Liver (tissue), 3 donors: ENCODE measurements around the gene RNASE8.

ENCODE experiments used
- CTCF ChIP-seq: fragments of 150-350 bp; IDR thresholded peaks from 2 replicates; pipeline ENCODE4 v1.5.1; 2017; ENCODE audit warnings: improper control_type of control experiment, low read depth, low read length; ENCODE audit not compliant: missing input control
- EGR1 ChIP-seq, 2 donors: IDR thresholded peaks; 2 replicates each; pipeline ENCODE4 v1.6.1; 2016 to 2018; ENCODE audit warnings: antibody characterized with exemption in 2 of 2, low read depth in 2 of 2
- GABPA ChIP-seq, 2 donors: IDR thresholded peaks in 1 of 2; conservative IDR thresholded peaks in 1 of 2; 2 replicates each; pipeline ENCODE4 v1.6.1; 2016; ENCODE audit warnings: antibody characterized with exemption in 2 of 2, mild to moderate bottlenecking in 1 of 2, moderate library complexity in 1 of 2
- JUND ChIP-seq, 2 donors: IDR thresholded peaks; 2 replicates each; pipeline ENCODE4 v1.6.1; 2016; ENCODE audit warnings: antibody characterized with exemption in 2 of 2
- MAX ChIP-seq: IDR thresholded peaks from 2 replicates; pipeline ENCODE4 v1.6.1; 2016; ENCODE audit warnings: antibody characterized with exemption
- NR2F2 ChIP-seq: IDR thresholded peaks from 2 replicates; pipeline ENCODE4 v1.6.1; 2016; ENCODE audit warnings: antibody characterized with exemption
- RAD21 ChIP-seq, 2 donors: IDR thresholded peaks; 2 replicates each; pipeline ENCODE4 v1.6.1; 2016; ENCODE audit warnings: antibody characterized with exemption in 2 of 2, mild to moderate bottlenecking in 2 of 2
- RXRA ChIP-seq, 2 donors: IDR thresholded peaks; 2 replicates each; pipeline ENCODE4 v1.6.1; 2017 to 2018; ENCODE audit warnings: antibody characterized with exemption in 2 of 2, mild to moderate bottlenecking in 1 of 2
- SP1 ChIP-seq: IDR thresholded peaks from 2 replicates; pipeline ENCODE4 v1.6.1; 2018; ENCODE audit warnings: antibody characterized with exemption, mild to moderate bottlenecking
- TAF1 ChIP-seq: conservative IDR thresholded peaks from 2 replicates; pipeline ENCODE4 v1.6.1; 2016; ENCODE audit warnings: antibody characterized with exemption, mild to moderate bottlenecking
- YY1 ChIP-seq: IDR thresholded peaks from 2 replicates; pipeline ENCODE4 v1.6.1; 2016; ENCODE audit warnings: antibody characterized with exemption, mild to moderate bottlenecking
- ZBTB33 ChIP-seq: IDR thresholded peaks from 2 replicates; pipeline ENCODE4 v1.6.1; 2016; ENCODE audit warnings: antibody characterized with exemption
- TF ChIP-seq, protein P1 (sequence below): IDR thresholded peaks from 2 replicates; pipeline ENCODE4 v1.6.1; 2016; ENCODE audit warnings: antibody characterized with exemption, mild to moderate bottlenecking
- TF ChIP-seq, protein P2 (sequence below): IDR thresholded peaks from 2 replicates; pipeline ENCODE4 v1.6.1; 2016; ENCODE audit warnings: antibody characterized with exemption
- donor health status: healthy.
- donor health status: healthy.

DNA sequence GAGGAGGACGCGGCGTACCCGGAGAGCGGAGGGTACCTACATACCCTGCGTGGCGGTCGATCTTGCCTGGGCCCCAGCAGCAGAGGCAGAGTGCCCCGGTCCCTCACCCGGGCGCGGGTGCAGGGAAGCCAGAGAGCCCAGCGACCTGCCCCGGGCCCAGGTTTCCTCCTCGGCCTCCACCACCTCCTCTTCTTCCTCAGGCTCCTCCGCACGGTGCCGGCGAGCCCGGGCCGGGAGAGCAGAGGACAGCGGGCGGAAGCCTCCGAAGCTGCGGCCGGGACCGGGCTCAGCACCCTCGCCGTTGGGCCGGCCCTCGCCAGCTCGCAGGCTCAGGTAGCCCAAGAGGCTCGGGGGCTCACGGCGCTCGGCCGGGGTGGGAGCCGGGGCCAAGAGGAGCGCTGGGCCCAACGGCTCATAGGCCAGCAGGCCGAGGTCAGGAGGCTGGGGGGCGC is 34.2 kb downstream of the RNASE8 start:
- TF ChIP-seq JUND (IDR thresholded peaks at IDR 0.05): no peak
- TF ChIP-seq CTCF: no peak
- TF ChIP-seq YY1: no peak
- TF ChIP-seq ZBTB33: no peak
- TF ChIP-seq EGR1 (IDR thresholded peaks at IDR 0.05; ENCODE audit: low read depth in 2 of 2): no peak
- TF ChIP-seq TAF1: no peak
- TF ChIP-seq, protein P1, sequence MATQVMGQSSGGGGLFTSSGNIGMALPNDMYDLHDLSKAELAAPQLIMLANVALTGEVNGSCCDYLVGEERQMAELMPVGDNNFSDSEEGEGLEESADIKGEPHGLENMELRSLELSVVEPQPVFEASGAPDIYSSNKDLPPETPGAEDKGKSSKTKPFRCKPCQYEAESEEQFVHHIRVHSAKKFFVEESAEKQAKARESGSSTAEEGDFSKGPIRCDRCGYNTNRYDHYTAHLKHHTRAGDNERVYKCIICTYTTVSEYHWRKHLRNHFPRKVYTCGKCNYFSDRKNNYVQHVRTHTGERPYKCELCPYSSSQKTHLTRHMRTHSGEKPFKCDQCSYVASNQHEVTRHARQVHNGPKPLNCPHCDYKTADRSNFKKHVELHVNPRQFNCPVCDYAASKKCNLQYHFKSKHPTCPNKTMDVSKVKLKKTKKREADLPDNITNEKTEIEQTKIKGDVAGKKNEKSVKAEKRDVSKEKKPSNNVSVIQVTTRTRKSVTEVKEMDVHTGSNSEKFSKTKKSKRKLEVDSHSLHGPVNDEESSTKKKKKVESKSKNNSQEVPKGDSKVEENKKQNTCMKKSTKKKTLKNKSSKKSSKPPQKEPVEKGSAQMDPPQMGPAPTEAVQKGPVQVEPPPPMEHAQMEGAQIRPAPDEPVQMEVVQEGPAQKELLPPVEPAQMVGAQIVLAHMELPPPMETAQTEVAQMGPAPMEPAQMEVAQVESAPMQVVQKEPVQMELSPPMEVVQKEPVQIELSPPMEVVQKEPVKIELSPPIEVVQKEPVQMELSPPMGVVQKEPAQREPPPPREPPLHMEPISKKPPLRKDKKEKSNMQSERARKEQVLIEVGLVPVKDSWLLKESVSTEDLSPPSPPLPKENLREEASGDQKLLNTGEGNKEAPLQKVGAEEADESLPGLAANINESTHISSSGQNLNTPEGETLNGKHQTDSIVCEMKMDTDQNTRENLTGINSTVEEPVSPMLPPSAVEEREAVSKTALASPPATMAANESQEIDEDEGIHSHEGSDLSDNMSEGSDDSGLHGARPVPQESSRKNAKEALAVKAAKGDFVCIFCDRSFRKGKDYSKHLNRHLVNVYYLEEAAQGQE: no peak
- no peak for TF ChIP-seq RXRA (IDR thresholded peaks at IDR 0.05)
- no peak for TF ChIP-seq NR2F2
- no peak for TF ChIP-seq RAD21 (IDR thresholded peaks at IDR 0.05)
- TF ChIP-seq, protein P2, sequence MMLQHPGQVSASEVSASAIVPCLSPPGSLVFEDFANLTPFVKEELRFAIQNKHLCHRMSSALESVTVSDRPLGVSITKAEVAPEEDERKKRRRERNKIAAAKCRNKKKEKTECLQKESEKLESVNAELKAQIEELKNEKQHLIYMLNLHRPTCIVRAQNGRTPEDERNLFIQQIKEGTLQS: no peak
- TF ChIP-seq MAX: no peak
- no peak for TF ChIP-seq SP1
- no peak for TF ChIP-seq GABPA (IDR thresholded peaks at IDR 0.05 in 1 of 2, conservative IDR thresholded peaks at IDR 0.05 in 1 of 2)
